Measurements from ENCODE around the gene RHBDF1. TPM values are rescaled to one million over a fixed set of nuclear protein-coding genes. Genes with fewer than 3 reads are reported as not detected.

The RHBDF1 gene
- total RNA-seq, 4 donors from 2014 or later: 26.7 to 43.0 (median 30.2) TPM

GRCh38 chr16:69181-69580 is 3.2 kb downstream of the RHBDF1 start:
- intact Hi-C loops (cut with DNase I): no loop called here
- TF ChIP-seq POLR2AphosphoS5 (IDR thresholded peaks at IDR 0.05) (no peak), POLR2A (IDR thresholded peaks at IDR 0.05; ENCODE audit: low read depth) (no peak), EP300 (IDR thresholded peaks at IDR 0.05) (no peak), CTCF (IDR thresholded peaks at IDR 0.05) (no peak)
- H3K36me3 ChIP-seq: peaks cover 6 to 11% (median 8%) of the 10 kb centered on the region in 4 donors
- H3K27me3 ChIP-seq: no peaks in the 10 kb centered on the region
- DNase-seq (ENCODE audit: extremely low spot score): no peak
- H3K9me3 ChIP-seq: no peaks in the 10 kb centered on the region
- no peak overlapping the region for H3K4me3 ChIP-seq
- peaks cover 78 to 90% (median 84%) of the 10 kb centered on the region in 4 donors for H3K4me1 ChIP-seq
- WGBS: 74% methylated on average over 8 of the region's 8 CpGs
- peak overlapping the region; percentile 25 to 94 (median 50) for H3K27ac ChIP-seq (replicated peaks in 1 of 4)

- H3K4me1 ChIP-seq: peaks cover 67 to 80% (median 74%) of the 10 kb centered on the region in 4 donors
- 75% methylated on average over 18 of the region's 27 CpGs for WGBS
- no peak for TF ChIP-seq CTCF (IDR thresholded peaks at IDR 0.05)
- TF ChIP-seq POLR2A (IDR thresholded peaks at IDR 0.05; ENCODE audit: low read depth): no peak
- TF ChIP-seq POLR2AphosphoS5 (IDR thresholded peaks at IDR 0.05): peak in 1 of 2 donors; percentile 5
- no peak for TF ChIP-seq EP300 (IDR thresholded peaks at IDR 0.05)
Measured at GRCh38 chr16:67884-68789, 4.3 kb downstream of the RHBDF1 start.

GRCh38 chr16:67183-67791 is 5.1 kb downstream of the RHBDF1 start:
- Histone ChIP-seq H3K4me1 (peaks cover 61 to 73% (median 67%) of the 10 kb centered on the region in 4 donors), H3K27ac (replicated peaks in 1 of 4) (peak overlapping the region; percentile 31 to 59 (median 56)), H3K4me3 (peak overlapping the region in 1 of 4 donors; percentile 3), H3K9me3 (no peaks in the 10 kb centered on the region), H3K27me3 (no peaks in the 10 kb centered on the region), H3K36me3 (peaks cover 21 to 30% (median 27%) of the 10 kb centered on the region in 4 donors)
- intact Hi-C loops (cut with DNase I): no loop called here
- WGBS: 73% methylated on average over 9 of the region's 10 CpGs
- no peak for DNase-seq (ENCODE audit: extremely low spot score)
- TF ChIP-seq POLR2A (IDR thresholded peaks at IDR 0.05; ENCODE audit: low read depth): no peak
- TF ChIP-seq POLR2AphosphoS5 (IDR thresholded peaks at IDR 0.05): no peak
- no peak for TF ChIP-seq CTCF (IDR thresholded peaks at IDR 0.05)
- TF ChIP-seq EP300 (IDR thresholded peaks at IDR 0.05): no peak

More at GRCh38 chr16:67884-68789, 4.3 kb downstream of the RHBDF1 start:
- H3K27me3 ChIP-seq: no peaks in the 10 kb centered on the region
- no peak for DNase-seq (ENCODE audit: extremely low spot score)
- H3K36me3 ChIP-seq: peaks cover 14 to 22% (median 19%) of the 10 kb centered on the region in 4 donors
- H3K27ac ChIP-seq (replicated peaks in 1 of 4): peak overlapping the region; percentile 55 to 94 (median 58)
- H3K4me3 ChIP-seq: peak overlapping the region in 2 of 4 donors; percentile 3 to 12
- intact Hi-C loops (cut with DNase I): no loop called here
- H3K9me3 ChIP-seq: no peaks in the 10 kb centered on the region

GRCh38 chr16:66309-67182 is 5.9 kb downstream of the RHBDF1 start:
- intact Hi-C loops (cut with DNase I): no loop called here
- DNase-seq (ENCODE audit: extremely low spot score): no peak
- TF ChIP-seq POLR2AphosphoS5 (IDR thresholded peaks at IDR 0.05): no peak
- no peak for TF ChIP-seq CTCF (IDR thresholded peaks at IDR 0.05)
- TF ChIP-seq EP300 (IDR thresholded peaks at IDR 0.05): no peak
- TF ChIP-seq POLR2A (IDR thresholded peaks at IDR 0.05; ENCODE audit: low read depth): no peak
- Histone ChIP-seq H3K9me3 (no peaks in the 10 kb centered on the region), H3K4me1 (peaks cover 59 to 68% (median 64%) of the 10 kb centered on the region in 4 donors), H3K27ac (replicated peaks in 1 of 4) (peak overlapping the region in 3 of 4 donors; percentile 31 to 59 (median 56)), H3K36me3 (peaks cover 25 to 38% (median 35%) of the 10 kb centered on the region in 4 donors), H3K4me3 (no peak overlapping the region), H3K27me3 (no peaks in the 10 kb centered on the region)
- 65% methylated on average over 8 of the region's 13 CpGs for WGBS

Measured in esophagus muscularis mucosa (tissue), 4 donors.